CD4-positive, alpha-beta T cell treated with Interleukin-15 for 1 hour (primary cell): Measurements from ENCODE around the gene EHBP1L1.

Source experiments
- DNase-seq: peaks from one replicate; pipeline ENCODE4 v3.0.0-alpha.2; 2020

The EHBP1L1 gene

GRCh38 chr11:65580031-65580692 lies 4.3 kb downstream of the EHBP1L1 start:
- DNase-seq = no peak

- DNase-seq = no peak
These were observed 4.9 kb downstream of the EHBP1L1 start for GRCh38 chr11:65580756-65581155.

- no peak for DNase-seq
These were observed 6.1 kb downstream of the EHBP1L1 start for GRCh38 chr11:65581928-65582327.

GRCh38 chr11:65583589-65583988 lies 7.7 kb downstream of the EHBP1L1 start:
- DNase-seq = no peak

- no peak for DNase-seq
These were observed 8.3 kb downstream of the EHBP1L1 start for GRCh38 chr11:65584106-65584505.

- no peak for DNase-seq
These were observed 8.9 kb downstream of the EHBP1L1 start for GRCh38 chr11:65584723-65585171.

- no peak for DNase-seq
These were observed 9.8 kb downstream of the EHBP1L1 start for GRCh38 chr11:65585396-65586246.

- no peak for DNase-seq
These were observed 10.4 kb downstream of the EHBP1L1 start for GRCh38 chr11:65586247-65586630.

GRCh38 chr11:65586676-65587075 lies 10.8 kb downstream of the EHBP1L1 start:
- DNase-seq = no peak

- DNase-seq = peak; percentile 84
These were observed 12.6 kb downstream of the EHBP1L1 start for GRCh38 chr11:65588199-65589054.

- DNase-seq = peak; percentile 49
These were observed 13.8 kb downstream of the EHBP1L1 start for GRCh38 chr11:65589444-65590239.

GRCh38 chr11:65590240-65590738 lies 14.4 kb downstream of the EHBP1L1 start:
- no peak for DNase-seq

GRCh38 chr11:65591939-65592857 lies 16.3 kb downstream of the EHBP1L1 start:
- DNase-seq = no peak

- no peak for DNase-seq
These were observed 17.1 kb downstream of the EHBP1L1 start for GRCh38 chr11:65592858-65593517.

- peak; percentile 35 for DNase-seq
These were observed 17.9 kb downstream of the EHBP1L1 start for GRCh38 chr11:65593518-65594414.

- DNase-seq = no peak
These were observed 19.3 kb downstream of the EHBP1L1 start for GRCh38 chr11:65595131-65595530.

GRCh38 chr11:65595543-65596281 lies 19.9 kb downstream of the EHBP1L1 start, which contains the start of gene KCNK7:
TSS of gene KCNK7 (minus strand) at chr11:65595800. CDS start at chr11:65595772, 28 bp downstream.
- DNase-seq = no peak

- DNase-seq = no peak
These were observed 20.7 kb downstream of the EHBP1L1 start for GRCh38 chr11:65596520-65596919.
